Stimulated activated naive CD8-positive, alpha-beta T cell treated with anti-CD3 and anti-CD28 coated beads, Interleukin-15, Interleukin-2, amounts not matched to agents 100 ng/mL and 50 ng/mL, for 24 hours (primary cell): Measurements from ENCODE around the gene AUTS2.

Experiments used
- H3K27ac Mint-ChIP-seq: one replicate; pipeline ENCODE4 v1.8.0; 2021; ENCODE audit warnings: mild to moderate bottlenecking, mixed read lengths
- H3K27me3 Mint-ChIP-seq: one replicate; pipeline ENCODE4 v1.8.0; 2021; ENCODE audit warnings: mixed read lengths
- H3K36me3 Mint-ChIP-seq: one replicate; pipeline ENCODE4 v1.8.0; 2021; ENCODE audit warnings: low read depth, mixed read lengths
- H3K4me1 Mint-ChIP-seq: one replicate; pipeline ENCODE4 v1.8.0; 2021; ENCODE audit warnings: low read depth, mixed read lengths
- H3K4me3 Mint-ChIP-seq: one replicate; pipeline ENCODE4 v1.8.0; 2021; ENCODE audit warnings: mild to moderate bottlenecking, mixed read lengths
- H3K9me3 Mint-ChIP-seq: one replicate; pipeline ENCODE4 v1.8.0; 2021; ENCODE audit warnings: mixed read lengths

AUTS2 gene

GRCh38 chr7:70578131-70578530 is 979.9 kb downstream of the AUTS2 start:
- Mint-ChIP-seq H3K9me3 (no peaks in the 10 kb centered on the region), H3K27ac (no peak overlapping the region), H3K27me3 (no peaks in the 10 kb centered on the region), H3K4me1 (no peaks in the 10 kb centered on the region), H3K36me3 (no peaks in the 10 kb centered on the region), H3K4me3 (no peak overlapping the region)

GRCh38 chr7:70579397-70580097 is 981.3 kb downstream of the AUTS2 start:
- Mint-ChIP-seq H3K4me3 (no peak overlapping the region), H3K36me3 (no peaks in the 10 kb centered on the region), H3K4me1 (no peaks in the 10 kb centered on the region), H3K27ac (no peak overlapping the region), H3K9me3 (no peaks in the 10 kb centered on the region), H3K27me3 (no peaks in the 10 kb centered on the region)

- no peaks in the 10 kb centered on the region for H3K4me1 Mint-ChIP-seq
- no peaks in the 10 kb centered on the region for H3K36me3 Mint-ChIP-seq
- H3K9me3 Mint-ChIP-seq, result no peaks in the 10 kb centered on the region
- no peak overlapping the region for H3K4me3 Mint-ChIP-seq
- no peaks in the 10 kb centered on the region for H3K27me3 Mint-ChIP-seq
- no peak overlapping the region for H3K27ac Mint-ChIP-seq
Observed at GRCh38 chr7:70580161-70580560, 981.9 kb downstream of the AUTS2 start.

- no peak overlapping the region for H3K4me3 Mint-ChIP-seq
- H3K9me3 Mint-ChIP-seq, result no peaks in the 10 kb centered on the region
- H3K27ac Mint-ChIP-seq, result no peak overlapping the region
- H3K27me3 Mint-ChIP-seq, result no peaks in the 10 kb centered on the region
- H3K36me3 Mint-ChIP-seq, result no peaks in the 10 kb centered on the region
- no peaks in the 10 kb centered on the region for H3K4me1 Mint-ChIP-seq
Observed at GRCh38 chr7:70582927-70583895, 984.9 kb downstream of the AUTS2 start.

GRCh38 chr7:70583965-70584883 is 985.9 kb downstream of the AUTS2 start:
- Mint-ChIP-seq H3K27ac (no peak overlapping the region), H3K36me3 (no peaks in the 10 kb centered on the region), H3K27me3 (no peaks in the 10 kb centered on the region), H3K4me3 (no peak overlapping the region), H3K9me3 (no peaks in the 10 kb centered on the region), H3K4me1 (no peaks in the 10 kb centered on the region)

- no peaks in the 10 kb centered on the region for H3K27me3 Mint-ChIP-seq
- H3K4me1 Mint-ChIP-seq, result no peaks in the 10 kb centered on the region
- no peak overlapping the region for H3K4me3 Mint-ChIP-seq
- H3K36me3 Mint-ChIP-seq, result no peaks in the 10 kb centered on the region
- no peak overlapping the region for H3K27ac Mint-ChIP-seq
- H3K9me3 Mint-ChIP-seq, result no peaks in the 10 kb centered on the region
Observed at GRCh38 chr7:70585071-70585470, 986.8 kb downstream of the AUTS2 start.

- no peaks in the 10 kb centered on the region for H3K27me3 Mint-ChIP-seq
- H3K9me3 Mint-ChIP-seq, result no peaks in the 10 kb centered on the region
- no peak overlapping the region for H3K4me3 Mint-ChIP-seq
- no peak overlapping the region for H3K27ac Mint-ChIP-seq
- no peaks in the 10 kb centered on the region for H3K36me3 Mint-ChIP-seq
- H3K4me1 Mint-ChIP-seq, result no peaks in the 10 kb centered on the region
Observed at GRCh38 chr7:70586822-70587221, 988.5 kb downstream of the AUTS2 start.

- Mint-ChIP-seq H3K4me3 (no peak overlapping the region), H3K27ac (no peak overlapping the region), H3K4me1 (no peaks in the 10 kb centered on the region)
Observed at GRCh38 chr7:70587739-70588138, 989.5 kb downstream of the AUTS2 start.

GRCh38 chr7:70588191-70588921 is 990.1 kb downstream of the AUTS2 start:
- Mint-ChIP-seq H3K27ac (no peak overlapping the region), H3K4me3 (no peak overlapping the region), H3K9me3 (no peaks in the 10 kb centered on the region), H3K27me3 (no peaks in the 10 kb centered on the region), H3K4me1 (no peaks in the 10 kb centered on the region), H3K36me3 (no peaks in the 10 kb centered on the region)

More at GRCh38 chr7:70587739-70588138, 989.5 kb downstream of the AUTS2 start:
- H3K27me3 Mint-ChIP-seq, result no peaks in the 10 kb centered on the region
- H3K36me3 Mint-ChIP-seq, result no peaks in the 10 kb centered on the region
- no peaks in the 10 kb centered on the region for H3K9me3 Mint-ChIP-seq

- Mint-ChIP-seq H3K9me3 (no peaks in the 10 kb centered on the region), H3K36me3 (no peaks in the 10 kb centered on the region), H3K4me3 (no peak overlapping the region), H3K27me3 (no peaks in the 10 kb centered on the region), H3K4me1 (no peaks in the 10 kb centered on the region), H3K27ac (no peak overlapping the region)
Observed at GRCh38 chr7:70589010-70589409, 990.7 kb downstream of the AUTS2 start.

GRCh38 chr7:70589590-70589989 is 991.3 kb downstream of the AUTS2 start:
- no peak overlapping the region for H3K27ac Mint-ChIP-seq
- H3K4me1 Mint-ChIP-seq, result peaks cover 2% of the 10 kb centered on the region
- no peaks in the 10 kb centered on the region for H3K36me3 Mint-ChIP-seq
- H3K4me3 Mint-ChIP-seq, result no peak overlapping the region
- H3K27me3 Mint-ChIP-seq, result peaks cover 3% of the 10 kb centered on the region
- no peaks in the 10 kb centered on the region for H3K9me3 Mint-ChIP-seq

GRCh38 chr7:70590126-70590854 is 992.0 kb downstream of the AUTS2 start:
- H3K27ac Mint-ChIP-seq, result no peak overlapping the region
- no peak overlapping the region for H3K4me3 Mint-ChIP-seq
- peaks cover 7% of the 10 kb centered on the region for H3K27me3 Mint-ChIP-seq
- H3K9me3 Mint-ChIP-seq, result no peaks in the 10 kb centered on the region
- H3K36me3 Mint-ChIP-seq, result no peaks in the 10 kb centered on the region
- peaks cover 3% of the 10 kb centered on the region for H3K4me1 Mint-ChIP-seq

- Mint-ChIP-seq H3K27me3 (peaks cover 14% of the 10 kb centered on the region), H3K36me3 (no peaks in the 10 kb centered on the region), H3K9me3 (no peaks in the 10 kb centered on the region)
Observed at GRCh38 chr7:70591643-70592042, 993.4 kb downstream of the AUTS2 start.

More at GRCh38 chr7:70591643-70592042, 993.4 kb downstream of the AUTS2 start:
- H3K27ac Mint-ChIP-seq, result no peak overlapping the region
- peaks cover 6% of the 10 kb centered on the region for H3K4me1 Mint-ChIP-seq
- H3K4me3 Mint-ChIP-seq, result no peak overlapping the region
